ENCODE data around the gene NMNAT3. TPM values are rescaled to one million over a fixed set of nuclear protein-coding genes. Genes with fewer than 3 reads are reported as not detected.

NMNAT3 gene
- total RNA-seq, 1 experiment from 2014 or later = 1.3 TPM

- no CpG with 5 or more reads among the region's 2 CpGs for WGBS (ENCODE audit: extremely low coverage, insufficient read length, low lambda C conversion rate)
- H3K56ac ChIP-seq (ENCODE audit: insufficient read length, low read depth, low read length) = no peak overlapping the region
Measured at GRCh38 chr3:139636511-139636910, 41.3 kb downstream of the NMNAT3 start.

More at GRCh38 chr3:139636511-139636910, 41.3 kb downstream of the NMNAT3 start:
- Histone ChIP-seq H3K27me3 (ENCODE audit: insufficient read depth, low read length) (no peaks in the 10 kb centered on the region), H3T11ph (ENCODE audit: low read length) (no peak overlapping the region), H4K20me1 (ENCODE audit: control insufficient read depth, insufficient read depth, insufficient read length) (no peaks in the 10 kb centered on the region), H3K79me2 (ENCODE audit: insufficient read depth, low read length) (no peaks in the 10 kb centered on the region), H4K8ac (replicated peaks; ENCODE audit: insufficient read length, low read depth, low read length) (no peak overlapping the region), H3K27ac (ENCODE audit: insufficient read length, low read depth, low read length) (no peak overlapping the region), H4K91ac (ENCODE audit: insufficient read length, low read depth, low read length) (no peak overlapping the region), H3K23me2 (ENCODE audit: insufficient read length, low read depth, low read length, poor library complexity, severe bottlenecking) (no peaks in the 10 kb centered on the region), H2BK15ac (ENCODE audit: low read depth, low read length) (no peak overlapping the region), H4K5ac (ENCODE audit: insufficient read length, low read depth, low read length) (no peak overlapping the region), H2AK5ac (ENCODE audit: insufficient read length, low read length) (no peak overlapping the region), H3K4ac (ENCODE audit: low read depth, low read length) (no peak overlapping the region), H2BK20ac (ENCODE audit: low read depth, low read length, poor library complexity, severe bottlenecking) (no peak overlapping the region), H3K23ac (ENCODE audit: insufficient read length, low read depth, low read length) (no peak overlapping the region), H2AFZ (ENCODE audit: low read length) (no peak overlapping the region), H3K4me1 (ENCODE audit: insufficient read depth, low read length) (no peaks in the 10 kb centered on the region), H2BK120ac (ENCODE audit: low read depth, low read length, poor library complexity, severe bottlenecking) (no peak overlapping the region), H3K18ac (ENCODE audit: insufficient read length, low read depth, low read length) (no peak overlapping the region), H2BK12ac (ENCODE audit: insufficient read length, low read depth, low read length) (no peak overlapping the region), H3K9ac (ENCODE audit: extremely low read depth, insufficient read length, low read length) (no peak overlapping the region), H3K79me1 (ENCODE audit: insufficient read depth, low read depth, low read length, poor library complexity, severe bottlenecking) (no peaks in the 10 kb centered on the region), H3K9me3 (ENCODE audit: control insufficient read depth, low read depth, low read length) (no peaks in the 10 kb centered on the region), H3K14ac (ENCODE audit: insufficient read depth, low read length) (no peak overlapping the region), H3K4me2 (ENCODE audit: insufficient read depth, insufficient read length, low read length) (no peak overlapping the region), H2BK5ac (ENCODE audit: insufficient read length, low read length) (no peak overlapping the region)
- Mint-ChIP-seq H3K27me3 (ENCODE audit: low read depth) (no peaks in the 10 kb centered on the region), H3K9me3 (no peaks in the 10 kb centered on the region), H3K4me3 (no peak overlapping the region), H3K36me3 (ENCODE audit: insufficient read depth in 1 of 3, low read depth in 3 of 3) (no peaks in the 10 kb centered on the region; a peak in 1 of 7 replicates), H3K27ac (no peak overlapping the region), H3K4me1 (no peaks in the 10 kb centered on the region)
- DNase-seq = no peak
- TF ChIP-seq CTCF (conservative IDR thresholded peaks at IDR 0.05) = no peak
